Measurements from ENCODE around the gene PCCA. TPM values are rescaled to one million over a fixed set of nuclear protein-coding genes. Genes with fewer than 3 reads are reported as not detected.

Gene PCCA
- total and polyA plus RNA-seq, 2 donors (not counting 3 experiments of a cell fraction or from before 2014, with no cell fraction given): 5.7 to 20.2 TPM

DNA sequence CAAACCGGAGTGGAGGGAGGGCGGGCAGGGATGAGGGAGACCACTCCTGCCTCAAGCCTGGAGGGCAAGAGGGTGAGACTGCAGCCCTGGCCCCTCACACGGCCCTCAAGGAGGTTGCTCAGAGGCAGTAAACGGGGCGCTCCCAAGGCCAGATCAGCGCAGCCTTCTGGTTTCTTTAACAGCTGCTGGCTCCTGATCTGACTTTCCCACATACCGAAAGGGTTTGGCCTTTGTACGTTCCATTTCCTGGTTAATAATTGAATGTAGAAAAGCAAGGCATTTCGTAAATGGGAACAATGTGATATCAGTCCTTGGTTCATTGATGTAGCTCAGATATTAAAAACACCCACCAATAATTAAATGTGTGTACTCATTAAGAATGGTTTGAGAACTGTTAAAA, 428.2 kb downstream of the PCCA start:
- ChIA-PET POLR2A (no interaction called here), CTCF (interaction anchor here (1.3 to 7.8 kb wide), 2 partner anchors 14 to 284 kb away, joined by 3 to 120 read pairs; no protein-coding TSS in a partner anchor)
- Histone ChIP-seq H3K4me2 (ENCODE audit: insufficient read depth, low read length) (no peak overlapping the region), H3K9me3 (replicated peaks; ENCODE audit: control insufficient read depth, insufficient read depth, low read length) (no peaks in the 10 kb centered on the region), H3K9ac (replicated peaks; ENCODE audit: extremely low read depth, insufficient read depth, low read length) (no peak overlapping the region), H3K4me3 (replicated peaks in 1 of 3; ENCODE audit: insufficient read depth in 1 of 3, low read depth in 1 of 3, low read length in 3 of 3) (no peak overlapping the region), H2AFZ (ENCODE audit: low read depth, low read length) (no peak overlapping the region), H3K79me2 (ENCODE audit: control insufficient read depth, insufficient read depth, low read length) (no peaks in the 10 kb centered on the region), H3K4me1 (ENCODE audit: control insufficient read depth, extremely low read depth, insufficient read depth, low read length) (no peaks in the 10 kb centered on the region), H3K9me1 (replicated peaks; ENCODE audit: control insufficient read depth, extremely low read depth, insufficient read depth, low read length) (no peaks in the 10 kb centered on the region), H3K27ac (ENCODE audit: insufficient read depth, low read depth, low read length) (no peak overlapping the region), H3K27me3 (ENCODE audit: control insufficient read depth in 2 of 2, insufficient read depth in 2 of 2, low read length in 2 of 2) (no peaks in the 10 kb centered on the region), H4K20me1 (replicated peaks; ENCODE audit: control insufficient read depth, extremely low read depth, insufficient read depth, low read length) (no peaks in the 10 kb centered on the region), H3K36me3 (ENCODE audit: control insufficient read depth in 2 of 2, extremely low read depth in 1 of 2, insufficient read depth in 2 of 2, low read length in 2 of 2) (no peaks in the 10 kb centered on the region)
- no TSS peak for BruUV-seq (replicated peaks)
- TF ChIP-seq, protein P1, sequence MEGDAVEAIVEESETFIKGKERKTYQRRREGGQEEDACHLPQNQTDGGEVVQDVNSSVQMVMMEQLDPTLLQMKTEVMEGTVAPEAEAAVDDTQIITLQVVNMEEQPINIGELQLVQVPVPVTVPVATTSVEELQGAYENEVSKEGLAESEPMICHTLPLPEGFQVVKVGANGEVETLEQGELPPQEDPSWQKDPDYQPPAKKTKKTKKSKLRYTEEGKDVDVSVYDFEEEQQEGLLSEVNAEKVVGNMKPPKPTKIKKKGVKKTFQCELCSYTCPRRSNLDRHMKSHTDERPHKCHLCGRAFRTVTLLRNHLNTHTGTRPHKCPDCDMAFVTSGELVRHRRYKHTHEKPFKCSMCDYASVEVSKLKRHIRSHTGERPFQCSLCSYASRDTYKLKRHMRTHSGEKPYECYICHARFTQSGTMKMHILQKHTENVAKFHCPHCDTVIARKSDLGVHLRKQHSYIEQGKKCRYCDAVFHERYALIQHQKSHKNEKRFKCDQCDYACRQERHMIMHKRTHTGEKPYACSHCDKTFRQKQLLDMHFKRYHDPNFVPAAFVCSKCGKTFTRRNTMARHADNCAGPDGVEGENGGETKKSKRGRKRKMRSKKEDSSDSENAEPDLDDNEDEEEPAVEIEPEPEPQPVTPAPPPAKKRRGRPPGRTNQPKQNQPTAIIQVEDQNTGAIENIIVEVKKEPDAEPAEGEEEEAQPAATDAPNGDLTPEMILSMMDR (IDR thresholded peaks at IDR 0.05; ENCODE audit: extremely low read depth in 1 of 2, insufficient read depth in 1 of 2, low read depth in 1 of 2, low read length in 2 of 2): no peak
- no peak for TF ChIP-seq EZH2 (IDR thresholded peaks at IDR 0.05; ENCODE audit: borderline replicate concordance, low read depth, low read length, severe bottlenecking)
- no peak for TF ChIP-seq POLR2AphosphoS5 (IDR thresholded peaks at IDR 0.05; ENCODE audit: insufficient read depth, low read depth, low read length)
- TF ChIP-seq GATA2 (IDR thresholded peaks at IDR 0.05; ENCODE audit: insufficient read depth, insufficient read length, low read depth, low read length): no peak
- TF ChIP-seq FOS (IDR thresholded peaks at IDR 0.05; ENCODE audit: borderline replicate concordance, insufficient read depth, low read length): no peak
- TF ChIP-seq POLR2A (IDR thresholded peaks at IDR 0.05; ENCODE audit: low read depth, low read length): no peak
- no peak for TF ChIP-seq JUN (IDR thresholded peaks at IDR 0.05; ENCODE audit: borderline replicate concordance, insufficient read depth, insufficient read length, low read depth)
- TF ChIP-seq, protein P2, sequence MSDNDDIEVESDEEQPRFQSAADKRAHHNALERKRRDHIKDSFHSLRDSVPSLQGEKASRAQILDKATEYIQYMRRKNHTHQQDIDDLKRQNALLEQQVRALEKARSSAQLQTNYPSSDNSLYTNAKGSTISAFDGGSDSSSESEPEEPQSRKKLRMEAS (IDR thresholded peaks at IDR 0.05; ENCODE audit: insufficient read depth, insufficient read length): no peak
- no peak for TF ChIP-seq MYC (IDR thresholded peaks at IDR 0.05; ENCODE audit: low read depth, low read length)
- dilution Hi-C loops (cut with MboI; ENCODE audit: extremely low pct_ligation_motif_present, low sequenced_read_pairs) (no loop called here), intact Hi-C loops (cut with micrococcal nuclease) (loop anchor here (5.0 to 10.0 kb wide), 2 partner anchors 75 to 472 kb away; no protein-coding TSS in a partner anchor)
- DNase-seq (ENCODE audit: low read depth, low spot score) (peak; percentile 55), FAIRE-seq (no peak)
